Glutamatergic neuron (in vitro differentiated cells): ENCODE data around the gene REST. TPM values are rescaled to one million over a fixed set of nuclear protein-coding genes. Genes with fewer than 3 reads are reported as not detected.

Source experiments
- DNase-seq: peaks from one replicate; pipeline ENCODE4 v3.0.0; 2022
- H3K27ac Mint-ChIP-seq: one replicate; pipeline ENCODE4 v1.8.0; 2020; ENCODE audit warnings: mild to moderate bottlenecking, mixed read lengths, inconsistent platforms; ENCODE audit not compliant: unreplicated experiment
- H3K27me3 Mint-ChIP-seq: one replicate; pipeline ENCODE4 v1.8.0; 2020; ENCODE audit warnings: mild to moderate bottlenecking, moderate library complexity, mixed read lengths, inconsistent platforms; ENCODE audit not compliant: unreplicated experiment
- H3K36me3 Mint-ChIP-seq: one replicate; pipeline ENCODE4 v1.8.0; 2020; ENCODE audit warnings: mild to moderate bottlenecking, mixed read lengths, inconsistent platforms; ENCODE audit not compliant: unreplicated experiment
- H3K4me1 Mint-ChIP-seq: one replicate; pipeline ENCODE4 v1.8.0; 2020; ENCODE audit warnings: mild to moderate bottlenecking, low read depth, mixed read lengths, inconsistent platforms; ENCODE audit not compliant: unreplicated experiment
- H3K4me3 Mint-ChIP-seq: one replicate; pipeline ENCODE4 v1.8.0; 2020; ENCODE audit warnings: mild to moderate bottlenecking, mixed read lengths, inconsistent platforms; ENCODE audit not compliant: unreplicated experiment
- H3K9me3 Mint-ChIP-seq: one replicate; pipeline ENCODE4 v1.8.0; 2020; ENCODE audit warnings: mild to moderate bottlenecking, moderate library complexity, mixed read lengths, inconsistent platforms; ENCODE audit not compliant: unreplicated experiment
- CTCF ChIP-seq: fragments of 200-600 bp; sonication (generic); IDR thresholded peaks from one replicate; pipeline ENCODE4 v1.5.0; 2021; ENCODE audit not compliant: partially characterized antibody, unreplicated experiment
- total RNA-seq: library from RNA; stranded (reverse); fragmentation: NEBNext Ultra II Directional; extraction: Animal tissue kit (Norgen Biotek cat#: 25700); gene quantifications from one replicate; pipeline ENCODE4 v1.2.1, GENCODE V29; 2021; ENCODE audit not compliant: unreplicated experiment

The REST gene
- total RNA-seq, 1 donor from 2014 or later, result 1.5 TPM

- H3K4me1 Mint-ChIP-seq, result peaks cover 8% of the 10 kb centered on the region
- DNase-seq, result peak; percentile 49
These were observed 69.2 kb downstream of the REST start for GRCh38 chr4:56976837-56977320.

DNA sequence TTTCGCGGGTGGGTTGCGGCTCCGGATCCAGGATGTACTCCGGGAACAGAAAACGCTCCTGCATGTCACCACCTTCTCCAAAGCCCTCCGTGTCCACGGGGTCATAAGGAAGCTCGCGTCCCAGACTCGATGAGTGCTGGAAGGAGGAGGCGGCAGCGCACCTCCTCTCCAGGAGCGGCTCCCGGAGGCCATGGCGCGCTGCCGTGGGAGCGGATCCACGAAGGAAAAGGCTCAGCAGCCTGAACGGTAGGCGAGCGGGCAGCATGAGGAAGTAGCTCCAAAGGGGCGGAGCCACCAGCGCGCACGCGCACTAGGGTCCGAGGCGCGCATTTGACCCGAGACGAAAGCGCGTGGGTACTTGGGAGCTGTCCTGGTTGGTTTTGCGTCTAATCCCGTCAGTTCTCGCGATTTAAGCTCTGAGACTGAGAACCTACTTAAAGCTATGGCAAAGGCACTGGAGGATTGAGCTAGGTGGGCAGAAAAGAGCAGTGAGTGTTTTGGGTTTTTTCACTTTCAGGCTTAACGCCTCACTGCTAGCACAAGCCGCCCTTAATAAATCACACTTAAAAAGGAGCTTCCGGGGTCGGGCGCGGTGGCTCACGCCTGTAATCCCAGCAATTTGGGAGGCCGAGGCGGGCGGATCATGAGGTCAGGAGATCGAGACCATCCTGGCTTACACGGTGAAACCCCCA is 69.8 kb downstream of the REST start, which contains the start of gene NOA1:
Gene NOA1 (minus strand): TSS at position 286 of the 692 bp plus-strand sequence. CDS start 21 bp downstream, at position 265.
- Mint-ChIP-seq H3K36me3 (peaks cover 5% of the 10 kb centered on the region), H3K4me1 (peaks cover 8% of the 10 kb centered on the region), H3K27ac (peak within 1 kb of the TSS; percentile 93), H3K27me3 (peaks cover 6% of the 10 kb centered on the region), H3K9me3 (peaks cover 9% of the 10 kb centered on the region), H3K4me3 (peak within 1 kb of the TSS; percentile 99)
- TF ChIP-seq CTCF, result no peak
- DNase-seq, result peak; percentile 98

More at GRCh38 chr4:56976837-56977320, 69.2 kb downstream of the REST start:
- H3K9me3 Mint-ChIP-seq, result peaks cover 9% of the 10 kb centered on the region
- H3K27me3 Mint-ChIP-seq, result peaks cover 6% of the 10 kb centered on the region
- H3K4me3 Mint-ChIP-seq, result peak overlapping the region; percentile 99
- H3K27ac Mint-ChIP-seq, result peak overlapping the region; percentile 93
- peaks cover 11% of the 10 kb centered on the region for H3K36me3 Mint-ChIP-seq
- no peak for TF ChIP-seq CTCF

- peak within 1 kb of the TSS; percentile 99 for H3K4me3 Mint-ChIP-seq
These were observed 71.1 kb downstream of the REST start, which contains the start of gene POLR2B for GRCh38 chr4:56978750-56979303. POLR2B (plus strand) TSS chr4:56978896; CDS start chr4:56978986, 90 bp downstream.

DNA sequence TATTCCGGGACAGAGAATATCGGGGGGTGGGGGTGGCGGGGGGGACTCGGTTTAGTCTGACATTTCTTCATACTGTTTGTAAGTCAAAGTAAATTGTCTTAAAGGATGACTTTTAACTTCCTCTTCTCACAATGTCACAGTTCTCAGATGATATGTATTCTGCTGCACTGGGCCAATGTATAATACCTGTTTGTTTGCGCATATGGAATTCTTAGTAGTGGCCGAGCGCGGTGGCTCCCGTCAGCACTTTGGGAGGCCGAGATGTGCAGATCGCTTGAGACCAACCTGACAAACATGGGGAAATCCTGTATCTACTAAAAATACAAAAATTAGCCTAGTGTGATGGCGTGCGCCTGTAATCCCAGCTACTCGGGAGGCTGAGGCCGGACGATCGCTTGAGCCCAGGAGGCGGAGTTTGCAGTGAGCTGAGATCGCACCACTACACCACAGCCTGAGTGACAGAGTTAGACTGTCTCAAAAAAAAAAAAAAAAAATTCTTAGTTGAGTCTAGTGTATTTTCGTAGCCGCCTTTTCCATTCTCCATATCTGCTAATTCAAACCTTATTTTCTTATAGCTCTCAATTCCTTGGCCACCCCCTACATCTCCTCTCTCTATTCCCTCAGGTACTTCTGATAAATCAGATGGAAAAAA is 71.8 kb downstream of the REST start:
- peak overlapping the region; percentile 99 for H3K4me3 Mint-ChIP-seq
- TF ChIP-seq CTCF, result no peak
- peaks cover 6% of the 10 kb centered on the region for H3K27me3 Mint-ChIP-seq
- H3K9me3 Mint-ChIP-seq, result peaks cover 9% of the 10 kb centered on the region
- DNase-seq, result peak; percentile 43
- peaks cover 8% of the 10 kb centered on the region for H3K4me1 Mint-ChIP-seq
- H3K27ac Mint-ChIP-seq, result peak overlapping the region; percentile 80
- no peaks in the 10 kb centered on the region for H3K36me3 Mint-ChIP-seq

More at GRCh38 chr4:56978750-56979303, 71.1 kb downstream of the REST start, which contains the start of gene POLR2B:
- peak; percentile 98 for DNase-seq
- Mint-ChIP-seq H3K27me3 (peaks cover 6% of the 10 kb centered on the region), H3K9me3 (peaks cover 9% of the 10 kb centered on the region), H3K36me3 (peaks cover 4% of the 10 kb centered on the region), H3K4me1 (peaks cover 8% of the 10 kb centered on the region), H3K27ac (peak within 1 kb of the TSS; percentile 93)
- no peak for TF ChIP-seq CTCF
